ENCODE measurements around the gene M1AP.

- TF ChIP-seq POLR2A (IDR thresholded peaks at IDR 0.05; ENCODE audit: low read depth, low read length) (no peak), TAF1 (IDR thresholded peaks at IDR 0.05; ENCODE audit: borderline replicate concordance, low read depth, low read length) (no peak)
Measured at GRCh38 chr2:74693668-74694067, 45.5 kb upstream of the M1AP start.

All from GM12892 (cell line).